ENCODE measurements around the gene FAM110C.

DNA sequence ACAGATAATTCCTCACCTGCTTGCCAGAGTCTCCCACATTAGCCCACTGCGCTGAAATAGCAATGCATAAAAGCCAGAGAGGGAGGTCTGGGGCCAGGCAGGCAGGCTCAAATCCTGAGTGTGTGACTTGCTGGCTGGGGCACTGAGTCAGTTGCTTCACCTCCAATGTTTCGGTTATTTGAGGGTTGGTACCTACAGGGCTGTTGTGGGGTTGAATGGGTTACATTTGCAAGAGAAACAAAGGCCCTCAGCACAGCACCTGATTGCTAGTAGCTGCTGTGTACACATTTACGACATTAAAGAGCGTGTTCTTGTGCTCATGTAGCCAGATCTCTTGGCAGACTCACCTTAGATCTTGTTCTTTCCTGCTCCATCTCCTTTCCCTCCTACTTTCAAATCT, 34.1 kb upstream of the FAM110C start:
- TF ChIP-seq POLR2A (IDR thresholded peaks at IDR 0.05; ENCODE audit: low read length), result no peak
- no peak for TF ChIP-seq GATA1 (IDR thresholded peaks at IDR 0.05; ENCODE audit: low read depth, low read length)

Data from erythroblast (primary cell).